Esophagus squamous epithelium (tissue), 5 donors: ENCODE measurements around the gene EVI5. TPM values are rescaled to one million over a fixed set of nuclear protein-coding genes. Genes with fewer than 3 reads are reported as not detected.

Experiments
- DNase-seq: peaks from one replicate; lab custom pipeline; 2025; lab: John Stamatoyannopoulos, UW
- H3K27ac ChIP-seq, 4 donors: fragments of 200-600 bp; sonication (generic); one replicate each; pipeline ENCODE4 v1.5.1; 2016 to 2019; ENCODE audit warnings: mild to moderate bottlenecking in 1 of 4
- H3K27me3 ChIP-seq, 4 donors: fragments of 200-600 bp; sonication (generic); 1 replicate in 3 of 4; 2 replicates in 1 of 4; pipeline versions ENCODE4 v1.5.1 to v1.6.0; 2017 to 2021; ENCODE audit warnings: antibody characterized with exemption in 1 of 4
- H3K36me3 ChIP-seq, 3 donors: fragments of 200-600 bp; sonication (generic); one replicate each; pipeline ENCODE4 v1.5.1; 2016 to 2019
- H3K4me1 ChIP-seq, 3 donors: fragments of 200-600 bp; sonication (generic); one replicate each; pipeline ENCODE4 v1.5.1; 2017 to 2019
- H3K4me3 ChIP-seq, 4 donors: fragments of 200-600 bp; sonication (generic); 1 replicate in 3 of 4; 2 replicates in 1 of 4; pipeline ENCODE4 v1.5.1; 2016 to 2019; ENCODE audit warnings: mild to moderate bottlenecking in 2 of 4, moderate library complexity in 1 of 4
- H3K9me3 ChIP-seq, 3 donors: fragments of 200-600 bp; sonication (generic); one replicate each; pipeline ENCODE4 v1.5.1; 2016 to 2019
- POLR2A ChIP-seq, 4 donors: fragments of 450-650 bp; IDR thresholded peaks; one replicate each; pipeline ENCODE4 v1.6.1; 2017; ENCODE audit warnings: antibody characterized with exemption in 4 of 4, mild to moderate bottlenecking in 4 of 4, moderate library complexity in 3 of 4
- WGBS, 2 donors: methylation state at CpG; one replicate each; pipeline ENCODE4 v1.1.5; 2018; 5-methylcytosine and 5-hydroxymethylcytosine counted together
- intact Hi-C: fragments of 100-400 bp; cut with DNase I; formaldehyde crosslinking; loops from one replicate; pipeline ENCODE4 v1.15.0; 2022
- total RNA-seq, 4 donors: library from RNA; depleted of rRNA; stranded (reverse); fragments of >200 nt; gene quantifications; one replicate each; pipeline ENCODE4 v1.1.0, GENCODE V29; 2016
- TF ChIP-seq, protein P1 (sequence below), 6 experiments: fragments of 450-650 bp in 4 of 6; fragments of 200-600 bp in 2 of 6; sonication (generic) in 2 of 6; IDR thresholded peaks; one replicate each; pipeline ENCODE4 v1.5.1; 2016 to 2019; ENCODE audit warnings: antibody characterized with exemption in 6 of 6, mild to moderate bottlenecking in 4 of 6, moderate library complexity in 4 of 6
- donor health status: DM: yes; HTN: yes; CAD: no.

Gene EVI5
- total RNA-seq: 10 to 100 TPM in 2 of 4 donors, 1 to 10 TPM in 2; 5.1 to 23.7 (median 9.0) TPM

- peak within 1 kb of the TSS; percentile 72 to 93 (median 85) for H3K4me3 ChIP-seq
- no peaks in the 10 kb centered on the region for H3K36me3 ChIP-seq
- H3K27ac ChIP-seq: peak within 1 kb of the TSS; percentile 95 to 99 (median 97)
- TF ChIP-seq, protein P1, sequence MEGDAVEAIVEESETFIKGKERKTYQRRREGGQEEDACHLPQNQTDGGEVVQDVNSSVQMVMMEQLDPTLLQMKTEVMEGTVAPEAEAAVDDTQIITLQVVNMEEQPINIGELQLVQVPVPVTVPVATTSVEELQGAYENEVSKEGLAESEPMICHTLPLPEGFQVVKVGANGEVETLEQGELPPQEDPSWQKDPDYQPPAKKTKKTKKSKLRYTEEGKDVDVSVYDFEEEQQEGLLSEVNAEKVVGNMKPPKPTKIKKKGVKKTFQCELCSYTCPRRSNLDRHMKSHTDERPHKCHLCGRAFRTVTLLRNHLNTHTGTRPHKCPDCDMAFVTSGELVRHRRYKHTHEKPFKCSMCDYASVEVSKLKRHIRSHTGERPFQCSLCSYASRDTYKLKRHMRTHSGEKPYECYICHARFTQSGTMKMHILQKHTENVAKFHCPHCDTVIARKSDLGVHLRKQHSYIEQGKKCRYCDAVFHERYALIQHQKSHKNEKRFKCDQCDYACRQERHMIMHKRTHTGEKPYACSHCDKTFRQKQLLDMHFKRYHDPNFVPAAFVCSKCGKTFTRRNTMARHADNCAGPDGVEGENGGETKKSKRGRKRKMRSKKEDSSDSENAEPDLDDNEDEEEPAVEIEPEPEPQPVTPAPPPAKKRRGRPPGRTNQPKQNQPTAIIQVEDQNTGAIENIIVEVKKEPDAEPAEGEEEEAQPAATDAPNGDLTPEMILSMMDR (IDR thresholded peaks at IDR 0.05): peak in 2 of 6 experiments; percentile 2 to 18
- TF ChIP-seq POLR2A (IDR thresholded peaks at IDR 0.05): peak in 2 of 4 donors; percentile 48 to 72
- H3K9me3 ChIP-seq: no peaks in the 10 kb centered on the region
- intact Hi-C loops: no loop called here
- peaks cover 0 to 26% (median 0%) of the 10 kb centered on the region in 3 donors for H3K4me1 ChIP-seq
- no peaks in the 10 kb centered on the region for H3K27me3 ChIP-seq
- DNase-seq: peak; percentile 70
- 0% methylated on average over 1 to 55 of the region's 94 CpGs for WGBS, 2 donors
Measured at GRCh38 chr1:92784639-92785500, at the start of gene EVI5. Gene EVI5 (minus strand): TSS chr1:92785108. CDS start chr1:92736546, 48,562 bp downstream.

DNA sequence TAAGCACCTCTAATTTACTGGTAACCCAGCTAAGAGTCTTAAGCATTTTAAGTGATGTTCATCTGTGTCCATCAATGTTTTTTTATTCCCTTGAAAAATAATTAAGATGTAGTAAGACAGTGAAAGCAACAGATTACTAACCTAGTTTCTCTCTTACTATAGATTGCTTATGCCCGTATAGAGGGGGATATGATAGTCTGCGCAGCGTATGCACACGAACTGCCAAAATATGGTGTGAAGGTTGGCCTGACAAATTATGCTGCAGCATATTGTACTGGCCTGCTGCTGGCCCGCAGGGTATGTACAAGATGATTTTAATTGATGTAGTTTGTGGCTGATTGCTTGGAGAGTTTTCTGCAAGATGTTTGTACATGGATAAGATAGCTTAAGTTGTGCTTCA lies 49.7 kb upstream of the EVI5 start:
- Histone ChIP-seq H3K4me1 (peaks cover 26 to 73% (median 48%) of the 10 kb centered on the region in 3 donors), H3K36me3 (peaks cover 4 to 62% (median 13%) of the 10 kb centered on the region in 3 donors)

DNA sequence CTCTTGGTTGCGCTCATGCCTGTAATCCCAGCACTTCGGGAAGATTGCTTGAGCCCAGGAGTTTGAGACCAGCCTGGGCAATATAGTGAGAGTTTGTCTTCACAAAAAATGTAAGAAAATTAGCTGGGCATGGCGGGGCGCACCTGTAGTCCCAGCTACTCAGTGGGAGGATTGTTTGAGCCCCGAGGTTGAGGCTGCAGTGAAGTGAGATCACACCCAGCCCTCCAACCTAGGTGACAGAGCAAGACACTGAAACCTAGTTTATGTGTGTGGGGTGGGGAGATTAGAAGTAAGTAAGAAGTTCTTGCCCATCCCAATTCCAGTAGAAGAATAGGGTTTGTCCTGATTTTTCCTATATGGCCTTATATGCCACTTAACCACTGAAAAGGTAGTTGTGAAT lies 48.9 kb upstream of the EVI5 start:
- Histone ChIP-seq H3K4me1 (peaks cover 26 to 65% (median 44%) of the 10 kb centered on the region in 3 donors), H3K27me3 (no peaks in the 10 kb centered on the region), H3K27ac (peak overlapping the region in 3 of 4 donors; percentile 94 to 99 (median 97)), H3K36me3 (peaks cover 0 to 54% (median 6%) of the 10 kb centered on the region in 3 donors), H3K4me3 (peak overlapping the region; percentile 78 to 100 (median 85)), H3K9me3 (no peaks in the 10 kb centered on the region)
- TF ChIP-seq POLR2A (IDR thresholded peaks at IDR 0.05): no peak
- WGBS, 2 donors: 31 to 43% methylated on average over 5 of the region's 5 CpGs
- intact Hi-C loops: no loop called here
- DNase-seq: no peak

More for the DNA sequence above, 49.7 kb upstream of the EVI5 start:
- Histone ChIP-seq H3K9me3 (no peaks in the 10 kb centered on the region), H3K27ac (peak overlapping the region in 1 of 4 donors; percentile 99), H3K27me3 (no peaks in the 10 kb centered on the region), H3K4me3 (peak overlapping the region in 2 of 4 donors; percentile 79 to 91)
- no peak for DNase-seq
- intact Hi-C loops: no loop called here
- no peak for TF ChIP-seq POLR2A (IDR thresholded peaks at IDR 0.05)
- TF ChIP-seq, protein P1 (IDR thresholded peaks at IDR 0.05): no peak
- 54 to 68% methylated on average over 5 of the region's 5 CpGs for WGBS, 2 donors

DNA sequence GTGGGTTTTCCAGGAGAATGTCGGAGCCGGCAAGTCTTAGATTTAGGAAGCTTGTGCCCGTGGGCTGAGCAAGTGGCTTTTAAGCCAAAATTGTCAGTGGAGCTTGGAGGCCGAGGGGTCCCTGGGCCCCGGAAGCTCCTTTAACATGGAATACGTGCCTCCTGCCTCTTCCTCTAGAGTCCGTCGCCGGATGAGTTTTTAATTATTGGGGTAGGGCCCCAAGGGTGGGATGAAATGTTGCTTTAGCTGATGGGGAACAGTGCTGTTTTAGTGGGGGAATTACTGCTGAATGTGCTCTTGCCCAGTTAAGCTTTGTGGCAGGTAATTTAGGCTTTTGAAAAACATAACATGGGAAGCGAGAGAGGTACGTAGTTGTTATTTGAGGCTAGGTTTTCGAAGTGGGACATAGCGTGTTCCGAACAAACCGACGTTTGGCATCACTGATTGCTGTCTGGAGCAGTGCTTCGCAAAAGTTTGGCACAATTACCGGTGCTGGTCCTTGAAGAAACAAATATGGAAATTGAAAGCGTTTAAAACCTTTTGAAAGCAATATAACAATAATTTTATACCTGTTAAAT lies 47.7 kb upstream of the EVI5 start:
- Histone ChIP-seq H3K4me1 (peaks cover 21 to 53% (median 34%) of the 10 kb centered on the region in 3 donors), H3K27ac (peak overlapping the region; percentile 94 to 99 (median 96)), H3K36me3 (peaks cover 0 to 42% (median 6%) of the 10 kb centered on the region in 3 donors), H3K9me3 (no peaks in the 10 kb centered on the region), H3K4me3 (peak overlapping the region; percentile 78 to 100 (median 85)), H3K27me3 (no peaks in the 10 kb centered on the region)
- DNase-seq: no peak
- TF ChIP-seq, protein P1 (IDR thresholded peaks at IDR 0.05): no peak
- TF ChIP-seq POLR2A (IDR thresholded peaks at IDR 0.05): no peak
- intact Hi-C loops: no loop called here
- 0% methylated on average over 16 of the region's 19 CpGs for WGBS, 2 donors

DNA sequence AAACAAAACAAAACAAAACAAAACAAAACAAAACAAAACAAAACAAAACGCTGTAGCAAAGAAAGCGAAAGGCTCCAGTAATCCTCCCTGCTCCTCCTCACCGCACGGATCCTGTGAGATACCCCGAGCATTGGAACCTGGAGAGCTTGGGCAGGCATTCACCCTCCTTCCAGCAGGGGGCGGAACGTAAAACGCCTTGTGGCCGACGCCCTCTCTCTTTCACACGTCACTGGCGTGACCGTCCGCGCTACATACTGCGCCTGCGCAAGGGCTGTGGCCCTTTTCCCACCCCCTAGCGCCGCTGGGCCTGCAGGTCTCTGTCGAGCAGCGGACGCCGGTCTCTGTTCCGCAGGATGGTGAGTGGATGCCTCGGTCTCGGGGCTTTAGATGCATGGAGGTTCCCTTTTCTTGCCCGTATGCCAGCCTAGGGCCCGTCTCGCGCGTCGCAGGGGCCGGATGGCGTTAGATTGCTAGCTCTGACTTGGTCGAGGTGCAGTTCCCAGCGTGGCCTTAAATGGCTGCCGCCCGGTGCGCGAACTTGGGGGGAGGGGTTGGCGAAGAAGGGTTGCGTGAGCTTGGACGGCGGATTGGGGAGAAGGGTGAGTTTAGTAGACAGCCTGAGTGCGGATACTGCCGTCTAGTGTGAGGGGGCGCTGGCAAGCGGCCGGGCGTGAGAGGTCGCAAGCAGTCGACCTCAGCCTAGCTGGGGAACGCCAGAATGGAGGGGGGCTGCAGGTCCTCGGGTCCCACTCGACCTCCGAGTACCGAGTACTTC lies 47.0 kb upstream of the EVI5 start, which contains the start of gene RPL5:
Gene RPL5 (plus strand): TSS at position 279 of the 775 bp plus-strand sequence. CDS start 75 bp downstream, at position 354.
- WGBS, 2 donors: 0 to 1% methylated on average over 21 to 25 of the region's 57 CpGs
- peaks cover 0 to 36% (median 6%) of the 10 kb centered on the region in 3 donors for H3K36me3 ChIP-seq
- TF ChIP-seq, protein P1 (IDR thresholded peaks at IDR 0.05): peak; percentile 86 to 99 (median 96)
- TF ChIP-seq POLR2A (IDR thresholded peaks at IDR 0.05): peak in 3 of 4 donors; percentile 88 to 95 (median 90)
- peaks cover 21 to 46% (median 31%) of the 10 kb centered on the region in 3 donors for H3K4me1 ChIP-seq
- H3K27me3 ChIP-seq: no peaks in the 10 kb centered on the region
- peak; percentile 69 for DNase-seq
- peak within 1 kb of the TSS; percentile 94 to 99 (median 96) for H3K27ac ChIP-seq
- no peaks in the 10 kb centered on the region for H3K9me3 ChIP-seq
- peak within 1 kb of the TSS; percentile 78 to 100 (median 85) for H3K4me3 ChIP-seq
- intact Hi-C loops: no loop called here
